CD4-positive, alpha-beta memory T cell (primary cell): ENCODE data around the gene ZSWIM5. TPM values are rescaled to one million over a fixed set of nuclear protein-coding genes. Genes with fewer than 3 reads are reported as not detected.
A peak's percentile ranks its signal among the peaks of the same experiment; 100 is the strongest.

Source experiments
- CTCF ChIA-PET: fragments of 350-600 bp; sonication (Branson Sonifier 250); formaldehyde crosslinking; loops from one replicate; lab custom pipeline; 2021; ENCODE audit warnings: inconsistent platforms; ENCODE audit not compliant: partially characterized antibody; lab: Charles Lee
- POLR2A ChIA-PET: fragments of 350-600 bp; sonication (Branson Sonifier 250); formaldehyde crosslinking; loops from one replicate; lab custom pipeline; 2021; ENCODE audit not compliant: partially characterized antibody; lab: Charles Lee
- DNase-seq, 5 donors: peaks; one replicate each; pipeline versions ENCODE4 v3.0.0 to v3.0.0-alpha.2; 2020 to 2022; ENCODE audit warnings: mixed read lengths in 1 of 5
- H3K27ac ChIP-seq: one replicate; pipeline ENCODE4 v1.7.0; 2013; ENCODE audit warnings: low read depth, low read length
- H3K27me3 ChIP-seq: 2 replicates; pipeline ENCODE4 v1.7.0; 2013; ENCODE audit warnings: mild to moderate bottlenecking, low read length, moderate library complexity; ENCODE audit not compliant: insufficient read depth
- H3K36me3 ChIP-seq: 2 replicates; pipeline ENCODE4 v1.7.0; 2013; ENCODE audit warnings: mild to moderate bottlenecking, low read length, moderate library complexity; ENCODE audit not compliant: insufficient read depth
- H3K4me1 ChIP-seq: 2 replicates; pipeline ENCODE4 v1.7.0; 2013; ENCODE audit warnings: mild to moderate bottlenecking, low read length, moderate library complexity; ENCODE audit not compliant: insufficient read depth
- H3K4me3 ChIP-seq, 2 donors: one replicate each; pipeline ENCODE4 v1.7.0; 2013; ENCODE audit warnings: low read length in 2 of 2, mild to moderate bottlenecking in 1 of 2
- H3K9me3 ChIP-seq, 2 donors: one replicate each; pipeline ENCODE4 v1.7.0; 2013; ENCODE audit warnings: low read length in 2 of 2, control low read depth in 1 of 2; ENCODE audit not compliant: control insufficient read depth in 1 of 2
- H3K27ac Mint-ChIP-seq, 7 donors: one replicate each; pipeline ENCODE4 v1.8.0; 2020 to 2021; ENCODE audit warnings: mixed read lengths in 7 of 7, mild to moderate bottlenecking in 6 of 7, inconsistent platforms in 3 of 7, moderate library complexity in 3 of 7
- H3K27me3 Mint-ChIP-seq, 2 donors: one replicate each; pipeline ENCODE4 v1.8.0; 2020 to 2021; ENCODE audit warnings: mixed read lengths in 2 of 2
- H3K36me3 Mint-ChIP-seq, 2 donors: one replicate each; pipeline ENCODE4 v1.8.0; 2020 to 2021; ENCODE audit warnings: mixed read lengths in 2 of 2, inconsistent platforms in 1 of 2, mild to moderate bottlenecking in 1 of 2
- H3K4me1 Mint-ChIP-seq, 4 donors: one replicate each; pipeline ENCODE4 v1.8.0; 2020 to 2021; ENCODE audit warnings: mixed read lengths in 4 of 4, mild to moderate bottlenecking in 1 of 4
- H3K4me3 Mint-ChIP-seq, 8 donors: one replicate each; pipeline ENCODE4 v1.8.0; 2020 to 2021; ENCODE audit warnings: mixed read lengths in 8 of 8, mild to moderate bottlenecking in 7 of 8, moderate library complexity in 6 of 8, inconsistent platforms in 3 of 8
- H3K9me3 Mint-ChIP-seq, 8 donors: one replicate each; pipeline ENCODE4 v1.8.0; 2020 to 2021; ENCODE audit warnings: mixed read lengths in 8 of 8, mild to moderate bottlenecking in 5 of 8, inconsistent platforms in 3 of 8, moderate library complexity in 1 of 8
- intact Hi-C: fragments of 100-400 bp; cut with micrococcal nuclease; formaldehyde crosslinking; loops from one replicate; pipeline ENCODE4 v1.15.1; 2023
- polyA plus RNA-seq, 2 donors: library from polyadenylated mRNA; unstranded; fragments of 300-500 nt; fragmentation: Illumina TruSeq; gene quantifications; one replicate each; pipeline ENCODE4 v1.2.3, GENCODE V29; 2021
- total RNA-seq, 2 experiments: library from RNA; stranded (reverse); gene quantifications; one replicate each; pipeline ENCODE4 v1.2.3, GENCODE V29; 2021

ZSWIM5 gene
- total and polyA plus RNA-seq, 4 experiments from 2014 or later, result 0.09 to 3.7 (median 2.0) TPM

DNA sequence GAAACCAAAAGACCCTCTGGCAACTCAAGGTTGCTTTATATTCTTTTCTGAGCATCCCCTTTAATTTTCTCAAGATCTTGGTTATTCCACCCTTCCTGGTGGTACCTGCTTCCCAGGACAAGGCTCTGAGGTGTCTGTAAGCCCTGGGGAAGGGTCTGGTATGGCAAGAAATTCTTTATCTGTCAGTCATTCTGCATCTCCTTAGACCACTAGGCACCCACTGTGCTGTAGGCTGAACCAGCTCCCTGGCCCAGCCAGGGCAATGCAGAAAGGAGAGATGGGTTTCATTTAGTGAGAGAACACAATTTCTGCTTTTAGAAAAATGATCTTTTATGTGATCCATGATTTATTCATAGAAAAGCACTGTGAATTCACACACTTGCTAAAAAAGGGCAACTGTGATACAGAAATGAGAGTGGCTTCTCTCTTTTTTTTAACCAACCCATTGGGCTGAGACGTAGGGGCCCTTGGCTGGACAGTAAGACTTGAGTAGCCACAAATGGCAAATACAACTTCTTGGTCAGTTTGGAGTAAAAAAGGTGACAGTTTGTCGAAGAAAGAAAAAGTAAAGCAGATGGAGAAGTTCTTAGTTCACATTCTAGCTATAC lies 190.2 kb downstream of the ZSWIM5 start:
- POLR2A ChIA-PET, result interaction anchor here (0.8 to 8.4 kb wide), 3 partner anchors 216 to 342 kb away, joined by 3 to 158 read pairs (median 11); partner anchors contain the start of genes PLK3 and TMEM53
- peaks cover 22 to 41% (median 29%) of the 10 kb centered on the region in 4 donors for H3K4me1 Mint-ChIP-seq
- no peaks in the 10 kb centered on the region for H3K36me3 ChIP-seq
- CTCF ChIA-PET, result interaction anchor here (1.0 to 13.1 kb wide), 7 partner anchors 8 to 476 kb away, joined by 3 to 388 read pairs (median 4); partner anchors contain the start of gene TESK2
- H3K4me3 ChIP-seq, result no peak overlapping the region
- no peaks in the 10 kb centered on the region for H3K9me3 ChIP-seq
- no peak overlapping the region for H3K4me3 Mint-ChIP-seq
- peaks cover 22% of the 10 kb centered on the region for H3K4me1 ChIP-seq
- H3K27me3 Mint-ChIP-seq, result no peaks in the 10 kb centered on the region
- H3K27ac Mint-ChIP-seq, result peak overlapping the region in 1 of 7 donors; percentile 19
- intact Hi-C loops, result no loop called here
- no peak for DNase-seq
- no peaks in the 10 kb centered on the region for H3K9me3 Mint-ChIP-seq
- H3K36me3 Mint-ChIP-seq, result peaks cover 6 to 14% of the 10 kb centered on the region in 2 donors
- H3K27ac ChIP-seq, result no peak overlapping the region
- H3K27me3 ChIP-seq, result no peaks in the 10 kb centered on the region

DNA sequence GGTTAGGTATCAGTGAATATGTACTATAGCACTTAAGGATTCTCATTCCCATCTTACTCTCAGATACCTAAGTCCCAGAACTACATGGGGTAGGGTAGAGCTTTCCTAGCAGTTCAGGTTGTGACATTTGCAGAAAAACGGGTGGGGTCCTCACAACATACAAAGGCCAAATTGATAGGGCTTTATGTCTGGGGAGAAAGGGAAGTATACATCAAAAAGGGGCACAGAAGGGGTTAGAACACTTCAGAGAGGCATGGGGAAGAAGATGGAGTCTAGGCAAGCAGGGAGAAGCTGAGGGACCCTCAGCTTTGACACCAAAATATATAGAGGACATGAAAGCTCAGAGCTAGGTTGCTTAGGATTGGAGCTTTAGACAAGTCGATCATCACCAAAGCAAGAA lies 190.7 kb downstream of the ZSWIM5 start:
- peaks cover 23 to 42% (median 30%) of the 10 kb centered on the region in 4 donors for H3K4me1 Mint-ChIP-seq
- POLR2A ChIA-PET, result interaction anchor here (0.8 to 8.4 kb wide), 4 partner anchors 28 to 342 kb away, joined by 3 to 158 read pairs (median 46); partner anchors contain the start of genes EIF2B3, PLK3 and TMEM53
- Histone ChIP-seq H3K27ac (no peak overlapping the region), H3K4me3 (no peak overlapping the region), H3K4me1 (peaks cover 23% of the 10 kb centered on the region), H3K36me3 (no peaks in the 10 kb centered on the region), H3K27me3 (no peaks in the 10 kb centered on the region), H3K9me3 (no peaks in the 10 kb centered on the region)
- CTCF ChIA-PET, result interaction anchor here (1.0 to 13.1 kb wide), 6 partner anchors 21 to 476 kb away, joined by 3 to 388 read pairs (median 5); partner anchors contain the start of gene TESK2
- intact Hi-C loops, result no loop called here
- H3K27ac Mint-ChIP-seq, result peak overlapping the region in 1 of 7 donors; percentile 7
- no peaks in the 10 kb centered on the region for H3K27me3 Mint-ChIP-seq
- H3K9me3 Mint-ChIP-seq, result no peaks in the 10 kb centered on the region
- H3K36me3 Mint-ChIP-seq, result peaks cover 6 to 15% of the 10 kb centered on the region in 2 donors
- no peak overlapping the region for H3K4me3 Mint-ChIP-seq
- DNase-seq, result no peak

DNA sequence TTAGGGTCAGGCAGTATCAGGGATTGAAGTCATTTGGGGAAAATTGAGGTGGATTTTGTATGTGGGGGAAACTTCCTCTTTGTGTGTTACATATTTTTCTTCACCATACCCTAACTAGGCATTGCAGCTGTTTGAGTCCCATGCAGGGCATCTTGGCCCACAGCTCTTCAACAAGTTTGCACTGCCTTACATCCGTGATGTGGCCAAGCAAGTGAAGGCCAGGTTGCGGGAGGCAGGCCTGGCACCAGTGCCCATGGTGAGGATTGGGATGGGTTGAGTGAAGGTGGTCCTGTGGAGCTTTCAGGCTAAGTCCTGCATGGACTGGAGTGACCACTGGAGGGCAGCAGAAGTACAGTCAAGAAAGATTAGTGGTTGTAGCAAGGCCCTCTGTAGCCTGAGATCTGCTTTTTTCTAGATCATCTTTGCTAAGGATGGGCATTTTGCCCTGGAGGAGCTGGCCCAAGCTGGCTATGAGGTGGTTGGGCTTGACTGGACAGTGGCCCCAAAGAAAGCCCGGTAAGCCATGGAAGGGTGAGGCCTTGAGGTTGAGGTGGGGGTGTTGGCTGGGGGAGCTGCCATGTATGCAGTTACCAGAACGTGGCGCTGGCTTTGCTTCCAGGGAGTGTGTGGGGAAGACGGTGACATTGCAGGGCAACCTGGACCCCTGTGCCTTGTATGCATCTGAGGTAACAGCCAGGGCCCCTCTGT lies 191.9 kb downstream of the ZSWIM5 start:
- ChIA-PET POLR2A (interaction anchor here (0.7 to 8.4 kb wide), 15 partner anchors 27 to 507 kb away, joined by 3 to 158 read pairs (median 5); partner anchors contain the start of genes BTBD19, CCDC163, EIF2B3 and HPDL), CTCF (interaction anchor here (0.5 to 13.1 kb wide), 27 partner anchors 9 to 966 kb away, joined by 3 to 388 read pairs (median 4); partner anchors contain the start of genes CCDC163, EIF2B3, MMACHC and MUTYH)
- peaks cover 30 to 54% (median 40%) of the 10 kb centered on the region in 4 donors for H3K4me1 Mint-ChIP-seq
- Histone ChIP-seq H3K36me3 (peaks cover 2% of the 10 kb centered on the region), H3K4me3 (no peak overlapping the region), H3K27ac (no peak overlapping the region), H3K9me3 (no peaks in the 10 kb centered on the region), H3K4me1 (peaks cover 34% of the 10 kb centered on the region), H3K27me3 (no peaks in the 10 kb centered on the region)
- H3K4me3 Mint-ChIP-seq, result peak overlapping the region in 7 of 8 donors; percentile 5 to 85 (median 53)
- no peaks in the 10 kb centered on the region for H3K27me3 Mint-ChIP-seq
- H3K27ac Mint-ChIP-seq, result peak overlapping the region; percentile 17 to 92 (median 84)
- DNase-seq, result peak; percentile 76 to 85 (median 78)
- peaks cover 6 to 25% of the 10 kb centered on the region in 2 donors for H3K36me3 Mint-ChIP-seq
- no peaks in the 10 kb centered on the region for H3K9me3 Mint-ChIP-seq
- intact Hi-C loops, result loop anchor here (1.0 to 5.0 kb wide), 6 partner anchors 193 to 556 kb away; partner anchors contain the start of genes RNU5D-1 and ZSWIM5

DNA sequence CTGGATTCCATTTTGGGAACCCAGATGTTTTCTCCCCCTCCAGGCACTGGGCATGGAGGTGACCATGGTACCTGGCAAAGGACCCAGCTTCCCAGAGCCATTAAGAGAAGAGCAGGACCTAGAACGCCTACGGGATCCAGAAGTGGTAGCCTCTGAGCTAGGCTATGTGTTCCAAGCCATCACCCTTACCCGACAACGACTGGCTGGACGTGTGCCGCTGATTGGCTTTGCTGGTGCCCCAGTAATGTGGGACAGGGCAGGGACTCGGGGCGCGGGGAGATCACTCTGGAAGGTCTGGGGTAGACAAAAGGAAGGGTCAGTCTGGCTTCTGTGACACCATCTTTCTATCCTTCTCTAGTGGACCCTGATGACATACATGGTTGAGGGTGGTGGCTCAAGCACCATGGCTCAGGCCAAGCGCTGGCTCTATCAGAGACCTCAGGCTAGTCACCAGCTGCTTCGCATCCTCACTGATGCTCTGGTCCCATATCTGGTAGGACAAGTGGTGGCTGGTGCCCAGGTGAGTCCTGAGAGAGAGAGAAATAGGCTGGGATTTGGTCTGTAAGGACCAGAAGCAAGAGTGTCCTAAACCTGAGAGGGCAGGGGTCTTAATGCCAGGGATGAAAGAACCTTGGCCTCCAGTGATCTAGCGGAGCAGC lies 192.7 kb downstream of the ZSWIM5 start:
- Mint-ChIP-seq H3K27me3 (no peaks in the 10 kb centered on the region), H3K27ac (peak overlapping the region in 4 of 7 donors; percentile 37 to 91 (median 59)), H3K4me3 (peak overlapping the region in 4 of 8 donors; percentile 25 to 46 (median 26)), H3K9me3 (no peaks in the 10 kb centered on the region), H3K4me1 (peaks cover 31 to 60% (median 48%) of the 10 kb centered on the region in 4 donors), H3K36me3 (peaks cover 12 to 32% of the 10 kb centered on the region in 2 donors)
- DNase-seq, result no peak
- Histone ChIP-seq H3K4me3 (no peak overlapping the region), H3K4me1 (peaks cover 40% of the 10 kb centered on the region), H3K27me3 (no peaks in the 10 kb centered on the region), H3K27ac (no peak overlapping the region), H3K9me3 (no peaks in the 10 kb centered on the region), H3K36me3 (peaks cover 10% of the 10 kb centered on the region)
- ChIA-PET POLR2A (interaction anchor here (1.2 to 8.4 kb wide), 15 partner anchors 26 to 508 kb away, joined by 3 to 158 read pairs (median 16); partner anchors contain the start of genes BTBD19, CCDC163, EIF2B3 and MMACHC), CTCF (interaction anchor here (0.5 to 13.1 kb wide), 25 partner anchors 8 to 967 kb away, joined by 3 to 388 read pairs (median 4); partner anchors contain the start of genes CCDC163, EIF2B3, MMACHC and MUTYH)
- intact Hi-C loops, result loop anchor here (1.0 to 5.0 kb wide), 6 partner anchors 194 to 557 kb away; partner anchors contain the start of genes RNU5D-1 and ZSWIM5

DNA sequence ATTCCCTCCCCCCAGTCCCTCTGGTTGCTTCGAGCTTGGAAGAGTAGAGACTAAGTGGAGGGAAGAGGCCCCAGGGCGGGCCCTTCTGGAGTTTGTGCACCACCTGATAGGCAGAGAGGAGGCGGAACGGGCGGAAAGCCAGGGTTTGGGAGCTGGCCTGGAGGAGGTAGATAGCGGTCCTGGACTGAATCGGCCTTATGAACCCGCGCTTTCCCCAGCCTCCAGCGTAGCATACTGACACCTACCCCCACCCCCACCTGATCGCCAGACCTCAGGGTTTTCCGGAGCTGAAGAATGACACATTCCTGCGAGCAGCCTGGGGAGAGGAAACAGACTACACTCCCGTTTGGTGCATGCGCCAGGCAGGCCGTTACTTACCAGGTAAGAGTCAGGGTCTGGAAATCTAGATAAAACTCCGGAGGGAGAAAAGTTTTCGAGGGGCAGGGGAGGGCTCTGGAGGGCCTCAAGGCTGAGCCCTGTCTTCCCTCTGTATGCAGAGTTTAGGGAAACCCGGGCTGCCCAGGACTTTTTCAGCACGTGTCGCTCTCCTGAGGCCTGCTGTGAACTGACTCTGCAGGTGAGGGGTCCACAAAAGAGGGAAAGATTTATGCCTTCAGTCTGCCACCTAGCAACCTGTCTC lies 193.6 kb downstream of the ZSWIM5 start:
- Mint-ChIP-seq H3K27me3 (no peaks in the 10 kb centered on the region), H3K9me3 (no peaks in the 10 kb centered on the region), H3K27ac (peak overlapping the region; percentile 91 to 99 (median 96)), H3K4me1 (peaks cover 29 to 60% (median 48%) of the 10 kb centered on the region in 4 donors), H3K36me3 (peaks cover 19 to 42% of the 10 kb centered on the region in 2 donors), H3K4me3 (peak overlapping the region; percentile 88 to 98 (median 96))
- ChIA-PET CTCF (interaction anchor here (0.9 to 13.1 kb wide), 16 partner anchors 27 to 570 kb away, joined by 3 to 388 read pairs (median 10); partner anchors contain the start of genes EIF2B3, MUTYH, PLK3 and RNU5D-1), POLR2A (interaction anchor here (0.9 to 8.4 kb wide), 21 partner anchors 10 to 571 kb away, joined by 3 to 158 read pairs (median 28); partner anchors contain the start of genes AKR1A1, BTBD19, CCDC163 and EIF2B3)
- H3K27me3 ChIP-seq, result no peaks in the 10 kb centered on the region
- peaks cover 40% of the 10 kb centered on the region for H3K4me1 ChIP-seq
- peak in 3 of 5 donors; percentile 7 to 47 (median 8) for DNase-seq
- peak overlapping the region; percentile 71 for H3K27ac ChIP-seq
- H3K36me3 ChIP-seq, result peaks cover 19% of the 10 kb centered on the region
- H3K4me3 ChIP-seq, result peak overlapping the region; percentile 86 to 98
- intact Hi-C loops, result loop anchor here (1.0 to 5.0 kb wide), 7 partner anchors 195 to 675 kb away; partner anchors contain the start of genes MUTYH, RNU5D-1, TOE1 and ZSWIM5
- no peaks in the 10 kb centered on the region for H3K9me3 ChIP-seq
